ENCODE measurements around the gene CREB5. TPM values are rescaled to one million over a fixed set of nuclear protein-coding genes. Genes with fewer than 3 reads are reported as not detected.

CREB5 gene
- total and polyA plus RNA-seq, 11 donors: 7.6 to 38.7 (median 15.2) TPM

- ATAC-seq: no peak
- Histone ChIP-seq H3K27me3 (no peaks in the 10 kb centered on the region), H3K36me3 (no peaks in the 10 kb centered on the region), H3K4me1 (peaks cover 0 to 9% (median 0%) of the 10 kb centered on the region in 12 donors), H3K9me3 (peaks cover 0 to 5% (median 0%) of the 10 kb centered on the region in 12 donors), H3K4me3 (no peak overlapping the region), H3K27ac (no peak overlapping the region)
- WGBS, 4 donors: 82 to 88% (median 84%) methylated on average over 3 of the region's 3 CpGs
- TF ChIP-seq POLR2A (IDR thresholded peaks at IDR 0.05) (no peak), CTCF (IDR thresholded peaks at IDR 0.05) (no peak)
- DNase-seq: no peak
- intact Hi-C loops (cut with DNase I): no loop called here
Measured at GRCh38 chr7:28579571-28579970, 167.3 kb downstream of the CREB5 start.

GRCh38 chr7:28580665-28581064 lies 168.3 kb downstream of the CREB5 start:
- 97 to 100% (median 98%) methylated on average over 2 of the region's 2 CpGs for WGBS, 4 donors
- TF ChIP-seq CTCF (IDR thresholded peaks at IDR 0.05) (no peak), POLR2A (IDR thresholded peaks at IDR 0.05) (no peak)

GRCh38 chr7:28581351-28581750 lies 169.0 kb downstream of the CREB5 start:
- ATAC-seq (no peak), DNase-seq (no peak)
- H3K4me3 ChIP-seq: no peak overlapping the region
- WGBS, 4 donors: 85 to 91% (median 87%) methylated on average over 6 of the region's 6 CpGs
- peaks cover 0 to 9% (median 0%) of the 10 kb centered on the region in 12 donors for H3K4me1 ChIP-seq
- H3K27me3 ChIP-seq: no peaks in the 10 kb centered on the region
- no peaks in the 10 kb centered on the region for H3K36me3 ChIP-seq
- H3K9me3 ChIP-seq: peaks cover 0 to 5% (median 0%) of the 10 kb centered on the region in 12 donors
- no peak overlapping the region for H3K27ac ChIP-seq
- TF ChIP-seq POLR2A (IDR thresholded peaks at IDR 0.05) (no peak), CTCF (IDR thresholded peaks at IDR 0.05) (no peak)
- intact Hi-C loops (cut with DNase I): no loop called here

More at GRCh38 chr7:28580665-28581064, 168.3 kb downstream of the CREB5 start:
- no peaks in the 10 kb centered on the region for H3K27me3 ChIP-seq
- intact Hi-C loops (cut with DNase I): no loop called here
- DNase-seq (no peak), ATAC-seq (no peak)
- peaks cover 0 to 9% (median 0%) of the 10 kb centered on the region in 12 donors for H3K4me1 ChIP-seq
- H3K4me3 ChIP-seq: no peak overlapping the region
- peaks cover 0 to 5% (median 0%) of the 10 kb centered on the region in 12 donors for H3K9me3 ChIP-seq
- no peak overlapping the region for H3K27ac ChIP-seq
- no peaks in the 10 kb centered on the region for H3K36me3 ChIP-seq

DNA sequence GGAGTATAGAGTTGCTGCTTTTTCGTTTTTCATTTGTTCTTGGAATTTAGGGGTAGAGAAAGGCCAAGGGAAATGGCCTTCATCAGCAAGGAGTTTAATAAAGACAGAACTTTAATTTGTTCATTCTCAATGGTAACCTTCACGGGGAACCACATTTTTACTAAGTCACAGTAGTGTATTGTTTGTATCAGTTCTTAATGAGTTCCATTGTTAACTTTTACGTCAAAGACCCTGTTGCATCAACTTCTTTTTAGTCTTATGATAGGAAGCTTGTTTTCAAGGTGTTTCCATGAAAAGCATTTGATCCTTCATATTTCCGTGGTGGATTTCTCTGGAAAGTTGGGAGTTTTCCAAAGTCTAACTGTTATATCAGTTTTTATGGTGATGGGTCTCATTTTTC lies 169.9 kb downstream of the CREB5 start:
- Histone ChIP-seq H3K27ac (no peak overlapping the region), H3K9me3 (peaks cover 0 to 5% (median 0%) of the 10 kb centered on the region in 12 donors), H3K36me3 (no peaks in the 10 kb centered on the region), H3K27me3 (no peaks in the 10 kb centered on the region), H3K4me1 (peaks cover 0 to 3% (median 0%) of the 10 kb centered on the region in 12 donors), H3K4me3 (no peak overlapping the region)
- no peak for DNase-seq
- 91 to 96% (median 91%) methylated on average over 4 of the region's 4 CpGs for WGBS, 4 donors
- intact Hi-C loops (cut with DNase I): no loop called here
- no peak for TF ChIP-seq CTCF (IDR thresholded peaks at IDR 0.05)
- TF ChIP-seq POLR2A (IDR thresholded peaks at IDR 0.05): no peak
- no peak for ATAC-seq
